HepG2 (cell line): ENCODE measurements around the gene MAN1C1. TPM values are rescaled to one million over a fixed set of nuclear protein-coding genes. Genes with fewer than 3 reads are reported as not detected.

Source experiments
- ATAC-seq: fragments of 200-7000 bp; cut with Tn5 transposase; 3 replicates; pipeline ENCODE4 v1.9.1; 2020; ENCODE audit warnings: mild to moderate bottlenecking, moderate library complexity
- BruUV-seq: library from RNA; stranded (reverse); fragments of 400-500 nt; replicated peaks from 2 replicates; lab custom pipeline; 2021; lab: Mats Ljungman, UMichigan
- CTCF ChIA-PET: fragments of 300-600 bp; formaldehyde crosslinking; extraction: SDS; loops from one replicate; lab custom pipeline; 2021; ENCODE audit warnings: low total read pairs, inconsistent platforms, low intra/inter-chr PET ratio; lab: Yijun Ruan, JAX
- POLR2A ChIA-PET: fragments of 350-600 bp; sonication (Branson Sonifier 250); formaldehyde crosslinking; loops from one replicate; lab custom pipeline; 2020; ENCODE audit warnings: antibody characterized with exemption, inconsistent platforms; lab: Yijun Ruan, JAX
- DNase-seq: peaks from one replicate; pipeline ENCODE4 v3.0.0-alpha.2; 2015; ENCODE audit warnings: low spot score
- FAIRE-seq: peaks from 3 replicates; lab custom pipeline; 2011; peaks lifted over from hg19 to GRCh38; lab: Jason Lieb, UNC
- H2AFZ ChIP-seq: one replicate; pipeline ENCODE4 v1.6.1; 2011; ENCODE audit warnings: low read length, inconsistent platforms
- H3K27ac ChIP-seq: fragments of 300-600 bp; 3 replicates; pipeline ENCODE4 v1.8.0; 2011; ENCODE audit warnings: mixed run types, mild to moderate bottlenecking, mixed read lengths, low read length, inconsistent platforms; ENCODE audit not compliant: insufficient read depth; ENCODE audit errors: extremely low read length
- H3K27me3 ChIP-seq, 2 experiments: fragments of 200-600 bp in 1 of 2; 2 replicates in 1 of 2; 3 replicates in 1 of 2; pipeline versions ENCODE4 v1.6.0 to v1.8.0; 2011; ENCODE audit warnings: low read length in 2 of 2, mild to moderate bottlenecking in 2 of 2, moderate library complexity in 2 of 2, inconsistent platforms in 1 of 2; ENCODE audit not compliant: insufficient read depth in 2 of 2, control insufficient read depth in 1 of 2
- H3K36me3 ChIP-seq, 2 experiments: fragments of 200-600 bp in 1 of 2; replicated peaks in 1 of 2; 2 replicates in 1 of 2; 3 replicates in 1 of 2; pipeline versions ENCODE4 v1.5.1 to v1.8.0; 2011; ENCODE audit warnings: low read length in 2 of 2, inconsistent platforms in 1 of 2; ENCODE audit not compliant: insufficient read depth in 2 of 2, control insufficient read depth in 1 of 2
- H3K4me1 ChIP-seq: 2 replicates; pipeline ENCODE4 v1.5.1; 2012; ENCODE audit warnings: low read length, inconsistent platforms; ENCODE audit not compliant: insufficient read depth
- H3K4me2 ChIP-seq: 2 replicates; pipeline ENCODE4 v1.6.0; 2011; ENCODE audit warnings: low read depth, low read length, inconsistent platforms
- H3K4me3 ChIP-seq, 3 experiments: fragments of 200-600 bp in 1 of 3; sonication (generic), shearing (Covaris generic) in 1 of 3; replicated peaks in 1 of 3; 2 replicates each; pipeline ENCODE4 v1.5.1; 2011 to 2016; ENCODE audit warnings: low read length in 3 of 3, inconsistent platforms in 2 of 3, low read depth in 2 of 3, mild to moderate bottlenecking in 2 of 3, control low read depth in 1 of 3, mixed read lengths in 1 of 3; ENCODE audit not compliant: insufficient read depth in 1 of 3
- H3K79me2 ChIP-seq: one replicate; pipeline ENCODE4 v1.6.1; 2011; ENCODE audit warnings: low read length, inconsistent platforms; ENCODE audit not compliant: insufficient read depth
- H3K9ac ChIP-seq: 2 replicates; pipeline ENCODE4 v1.6.0; 2011; ENCODE audit warnings: mild to moderate bottlenecking, low read depth, low read length, inconsistent platforms; ENCODE audit not compliant: insufficient read depth
- H3K9me3 ChIP-seq: 2 replicates; pipeline ENCODE4 v1.5.1; 2012; ENCODE audit warnings: mild to moderate bottlenecking, low read length
- H4K20me1 ChIP-seq: 2 replicates; pipeline ENCODE4 v1.6.0; 2011; ENCODE audit warnings: inconsistent platforms, mild to moderate bottlenecking, low read length, moderate library complexity; ENCODE audit not compliant: insufficient read depth
- ATF7 ChIP-seq, 2 experiments: fragments of 450-650 bp in 1 of 2; sonication (generic) in 1 of 2; formaldehyde crosslinking in 1 of 2; IDR thresholded peaks; 2 replicates each; pipeline versions ENCODE4 v1.4.0 to v1.6.1; 2016 to 2020; ENCODE audit warnings: antibody characterized with exemption in 1 of 2, mild to moderate bottlenecking in 1 of 2, missing genetic modification reagents in 1 of 2
- ATRX ChIP-seq: sonication (generic); formaldehyde crosslinking; IDR thresholded peaks from 2 replicates; pipeline ENCODE4 v1.4.0; 2020; ENCODE audit warnings: missing genetic modification reagents, borderline replicate concordance
- CEBPZ ChIP-seq: IDR thresholded peaks from 2 replicates; pipeline ENCODE4 v1.6.1; 2012; ENCODE audit warnings: low read length, improper control_type of control experiment
- DPF2 ChIP-seq: sonication (generic); formaldehyde crosslinking; IDR thresholded peaks from 2 replicates; pipeline ENCODE4 v1.4.0; 2020; ENCODE audit warnings: mild to moderate bottlenecking, low read depth, missing genetic modification reagents, borderline replicate concordance
- FOXO4 ChIP-seq: sonication (generic); formaldehyde crosslinking; conservative IDR thresholded peaks from 2 replicates; pipeline ENCODE4 v1.8.1; 2023; ENCODE audit warnings: missing genetic modification reagents
- NBN ChIP-seq: fragments of 450-650 bp; conservative IDR thresholded peaks from 2 replicates; pipeline ENCODE4 v1.6.1; 2017
- ZBTB25 ChIP-seq: IDR thresholded peaks from 2 replicates; pipeline ENCODE4 v1.6.1; 2018; ENCODE audit warnings: missing genetic modification reagents
- ZNF251 ChIP-seq: sonication (generic); formaldehyde crosslinking; IDR thresholded peaks from 2 replicates; pipeline ENCODE4 v1.9.0; 2021; ENCODE audit warnings: mild to moderate bottlenecking, missing genetic modification reagents
- WGBS: methylation state at CpG from one replicate; pipeline ENCODE4 v1.1.6; 2017; ENCODE audit warnings: low lambda C conversion rate; 5-methylcytosine and 5-hydroxymethylcytosine counted together
- in situ Hi-C: cut with HindIII; loops from 2 replicates; pipeline ENCODE4 v1.10.0; 2017; ENCODE audit warnings: low pct_unique_long_range_greater_than_20kb; ENCODE audit not compliant: extremely low pct_ligation_motif_present
- intact Hi-C: fragments of 100-400 bp; cut with micrococcal nuclease; formaldehyde crosslinking; loops from one replicate; pipeline ENCODE4 v1.10.0; 2022; ENCODE audit not compliant: unreplicated experiment
- polyA plus RNA-seq, 8 experiments: library from polyadenylated mRNA; depleted of rRNA in 3 of 8; stranded (reverse) in 7 of 8; unstranded in 1 of 8; fragments of >200 nt; fragmentation: Illumina TruSeq in 4 of 8; extraction: Trizol in 4 of 8; gene quantifications; 2 replicates each; pipeline versions ENCODE4 v1.2.1 to v1.2.3, GENCODE V29; 2011 to 2016; ENCODE audit warnings: low read depth in 4 of 8, missing spikeins in 1 of 8, mixed read lengths in 1 of 8; ENCODE audit not compliant: insufficient read depth in 1 of 8
- total RNA-seq, 5 experiments: library from RNA; depleted of rRNA; stranded (reverse); fragments of >200 nt; fragmentation: Illumina TruSeq; extraction: Trizol; gene quantifications; 2 replicates each; pipeline ENCODE4 v1.2.3, GENCODE V29; 2016; ENCODE audit warnings: low read depth in 1 of 5

MAN1C1 gene
- total and polyA plus RNA-seq, 2 of the 13 experiments (the other 11 are each of a cell fraction or from before 2014, with no cell fraction given), result 0.18 to 0.49 TPM

- no peak for TF ChIP-seq NBN
- no peak for TF ChIP-seq CEBPZ
- TF ChIP-seq FOXO4 (CRISPR knock-in tag), result no peak
- TF ChIP-seq DPF2, result no peak
- no peak for TF ChIP-seq ZBTB25 (CRISPR knock-in tag)
- no peak for TF ChIP-seq ATF7 (IDR thresholded peaks at IDR 0.05)
- TF ChIP-seq ATF7 (CRISPR knock-in tag; IDR thresholded peaks at IDR 0.05), result no peak
- TF ChIP-seq ATRX (CRISPR knock-in tag), result no peak
- no peak for TF ChIP-seq ZNF251
- ATAC-seq (no peak), FAIRE-seq (no peak), DNase-seq (no peak)
- H3K27me3 ChIP-seq, result peaks cover 3 to 45% of the 10 kb centered on the region in 2 experiments
- H3K4me2 ChIP-seq, result no peak overlapping the region
- H3K36me3 ChIP-seq, result no peaks in the 10 kb centered on the region
- in situ Hi-C loops, result no loop called here
- no peak overlapping the region for H2AFZ ChIP-seq
- H3K9ac ChIP-seq, result no peak overlapping the region
- H3K79me2 ChIP-seq, result no peaks in the 10 kb centered on the region
- H4K20me1 ChIP-seq, result no peaks in the 10 kb centered on the region
- intact Hi-C loops, result no loop called here
- no peaks in the 10 kb centered on the region for H3K9me3 ChIP-seq
- no peak overlapping the region for H3K27ac ChIP-seq
- no peaks in the 10 kb centered on the region for H3K4me1 ChIP-seq
- CTCF ChIA-PET, result interaction anchor here (0.7 kb wide), 1 partner anchor 10 kb away, joined by 3 read pairs; no protein-coding TSS in a partner anchor
- H3K4me3 ChIP-seq, result no peak overlapping the region
- POLR2A ChIA-PET, result no interaction called here
- BruUV-seq, result no TSS peak
- 9% methylated on average over 5 of the region's 5 CpGs for whole genome bisulfite sequencing
Measured at GRCh38 chr1:25760871-25761270, 144.3 kb downstream of the MAN1C1 start.
